CD4-positive, alpha-beta memory T cell (primary cell): ENCODE measurements around the gene FIBCD1. TPM values are rescaled to one million over a fixed set of nuclear protein-coding genes. Genes with fewer than 3 reads are reported as not detected.

Experiments
- CTCF ChIA-PET: fragments of 350-600 bp; sonication (Branson Sonifier 250); formaldehyde crosslinking; loops from one replicate; lab custom pipeline; 2021; ENCODE audit warnings: inconsistent platforms; ENCODE audit not compliant: partially characterized antibody; lab: Charles Lee
- POLR2A ChIA-PET: fragments of 350-600 bp; sonication (Branson Sonifier 250); formaldehyde crosslinking; loops from one replicate; lab custom pipeline; 2021; ENCODE audit not compliant: partially characterized antibody; lab: Charles Lee
- DNase-seq, 5 donors: peaks; one replicate each; pipeline versions ENCODE4 v3.0.0 to v3.0.0-alpha.2; 2020 to 2022; ENCODE audit warnings: mixed read lengths in 1 of 5
- H3K27ac ChIP-seq: one replicate; pipeline ENCODE4 v1.7.0; 2013; ENCODE audit warnings: low read depth, low read length
- H3K27me3 ChIP-seq: 2 replicates; pipeline ENCODE4 v1.7.0; 2013; ENCODE audit warnings: mild to moderate bottlenecking, low read length, moderate library complexity; ENCODE audit not compliant: insufficient read depth
- H3K36me3 ChIP-seq: 2 replicates; pipeline ENCODE4 v1.7.0; 2013; ENCODE audit warnings: mild to moderate bottlenecking, low read length, moderate library complexity; ENCODE audit not compliant: insufficient read depth
- H3K4me1 ChIP-seq: 2 replicates; pipeline ENCODE4 v1.7.0; 2013; ENCODE audit warnings: mild to moderate bottlenecking, low read length, moderate library complexity; ENCODE audit not compliant: insufficient read depth
- H3K4me3 ChIP-seq, 2 donors: one replicate each; pipeline ENCODE4 v1.7.0; 2013; ENCODE audit warnings: low read length in 2 of 2, mild to moderate bottlenecking in 1 of 2
- H3K9me3 ChIP-seq, 2 donors: one replicate each; pipeline ENCODE4 v1.7.0; 2013; ENCODE audit warnings: low read length in 2 of 2, control low read depth in 1 of 2; ENCODE audit not compliant: control insufficient read depth in 1 of 2
- H3K27ac Mint-ChIP-seq, 7 donors: one replicate each; pipeline ENCODE4 v1.8.0; 2020 to 2021; ENCODE audit warnings: mixed read lengths in 7 of 7, mild to moderate bottlenecking in 6 of 7, inconsistent platforms in 3 of 7, moderate library complexity in 3 of 7
- H3K27me3 Mint-ChIP-seq, 2 donors: one replicate each; pipeline ENCODE4 v1.8.0; 2020 to 2021; ENCODE audit warnings: mixed read lengths in 2 of 2
- H3K36me3 Mint-ChIP-seq, 2 donors: one replicate each; pipeline ENCODE4 v1.8.0; 2020 to 2021; ENCODE audit warnings: mixed read lengths in 2 of 2, inconsistent platforms in 1 of 2, mild to moderate bottlenecking in 1 of 2
- H3K4me1 Mint-ChIP-seq, 4 donors: one replicate each; pipeline ENCODE4 v1.8.0; 2020 to 2021; ENCODE audit warnings: mixed read lengths in 4 of 4, mild to moderate bottlenecking in 1 of 4
- H3K4me3 Mint-ChIP-seq, 8 donors: one replicate each; pipeline ENCODE4 v1.8.0; 2020 to 2021; ENCODE audit warnings: mixed read lengths in 8 of 8, mild to moderate bottlenecking in 7 of 8, moderate library complexity in 6 of 8, inconsistent platforms in 3 of 8
- H3K9me3 Mint-ChIP-seq, 8 donors: one replicate each; pipeline ENCODE4 v1.8.0; 2020 to 2021; ENCODE audit warnings: mixed read lengths in 8 of 8, mild to moderate bottlenecking in 5 of 8, inconsistent platforms in 3 of 8, moderate library complexity in 1 of 8
- intact Hi-C: fragments of 100-400 bp; cut with micrococcal nuclease; formaldehyde crosslinking; loops from one replicate; pipeline ENCODE4 v1.15.1; 2023
- polyA plus RNA-seq, 2 donors: library from polyadenylated mRNA; unstranded; fragments of 300-500 nt; fragmentation: Illumina TruSeq; gene quantifications; one replicate each; pipeline ENCODE4 v1.2.3, GENCODE V29; 2021
- total RNA-seq, 2 experiments: library from RNA; stranded (reverse); gene quantifications; one replicate each; pipeline ENCODE4 v1.2.3, GENCODE V29; 2021

FIBCD1 gene
- total and polyA plus RNA-seq, 4 experiments from 2014 or later: not detected

DNA sequence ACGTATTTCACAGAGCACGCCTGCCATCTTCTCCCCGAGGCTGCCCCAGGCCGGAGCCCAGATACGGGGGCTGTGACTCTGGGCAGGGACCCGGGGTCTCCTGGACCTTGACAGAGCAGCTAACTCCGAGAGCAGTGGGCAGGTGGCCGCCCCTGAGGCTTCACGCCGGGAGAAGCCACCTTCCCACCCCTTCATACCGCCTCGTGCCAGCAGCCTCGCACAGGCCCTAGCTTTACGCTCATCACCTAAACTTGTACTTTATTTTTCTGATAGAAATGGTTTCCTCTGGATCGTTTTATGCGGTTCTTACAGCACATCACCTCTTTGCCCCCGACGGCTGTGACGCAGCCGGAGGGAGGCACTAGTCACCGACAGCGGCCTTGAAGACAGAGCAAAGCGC is 52.1 kb downstream of the FIBCD1 start:
- no peaks in the 10 kb centered on the region for H3K4me1 Mint-ChIP-seq
- H3K27me3 ChIP-seq: no peaks in the 10 kb centered on the region
- no peak overlapping the region for H3K4me3 Mint-ChIP-seq
- intact Hi-C loops: no loop called here
- DNase-seq: no peak
- no peak overlapping the region for H3K4me3 ChIP-seq
- H3K9me3 ChIP-seq: no peaks in the 10 kb centered on the region
- H3K27ac ChIP-seq: no peak overlapping the region
- H3K9me3 Mint-ChIP-seq: peaks cover 0 to 1% (median 0%) of the 10 kb centered on the region in 8 donors
- POLR2A ChIA-PET: no interaction called here
- peaks cover 17% of the 10 kb centered on the region for H3K36me3 ChIP-seq
- H3K36me3 Mint-ChIP-seq: peaks cover 18 to 46% of the 10 kb centered on the region in 2 donors
- no peaks in the 10 kb centered on the region for H3K27me3 Mint-ChIP-seq
- CTCF ChIA-PET: no interaction called here
- no peaks in the 10 kb centered on the region for H3K4me1 ChIP-seq
- H3K27ac Mint-ChIP-seq: no peak overlapping the region

DNA sequence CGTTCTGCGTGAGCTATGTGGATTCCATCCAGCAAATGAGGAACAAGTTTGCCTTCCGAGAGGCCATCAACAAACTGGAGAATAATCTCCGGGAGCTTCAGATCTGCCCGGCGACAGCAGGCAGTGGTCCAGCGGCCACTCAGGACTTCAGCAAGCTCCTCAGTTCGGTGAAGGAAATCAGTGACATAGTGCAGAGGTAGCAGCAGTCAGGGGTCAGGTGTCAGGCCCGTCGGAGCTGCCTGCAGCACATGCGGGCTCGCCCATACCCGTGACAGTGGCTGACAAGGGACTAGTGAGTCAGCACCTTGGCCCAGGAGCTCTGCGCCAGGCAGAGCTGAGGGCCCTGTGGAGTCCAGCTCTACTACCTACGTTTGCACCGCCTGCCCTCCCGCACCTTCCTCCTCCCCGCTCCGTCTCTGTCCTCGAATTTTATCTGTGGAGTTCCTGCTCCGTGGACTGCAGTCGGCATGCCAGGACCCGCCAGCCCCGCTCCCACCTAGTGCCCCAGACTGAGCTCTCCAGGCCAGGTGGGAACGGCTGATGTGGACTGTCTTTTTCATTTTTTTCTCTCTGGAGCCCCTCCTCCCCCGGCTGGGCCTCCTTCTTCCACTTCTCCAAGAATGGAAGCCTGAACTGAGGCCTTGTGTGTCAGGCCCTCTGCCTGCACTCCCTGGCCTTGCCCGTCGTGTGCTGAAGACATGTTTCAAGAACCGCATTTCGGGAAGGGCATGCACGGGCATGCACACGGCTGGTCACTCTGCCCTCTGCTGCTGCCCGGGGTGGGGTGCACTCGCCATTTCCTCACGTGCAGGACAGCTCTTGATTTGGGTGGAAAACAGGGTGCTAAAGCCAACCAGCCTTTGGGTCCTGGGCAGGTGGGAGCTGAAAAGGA is 53.3 kb downstream of the FIBCD1 start:
- H3K9me3 ChIP-seq: no peaks in the 10 kb centered on the region
- no peaks in the 10 kb centered on the region for H3K27me3 Mint-ChIP-seq
- H3K36me3 ChIP-seq: peaks cover 21% of the 10 kb centered on the region
- peaks cover 0 to 1% (median 0%) of the 10 kb centered on the region in 8 donors for H3K9me3 Mint-ChIP-seq
- no peak for DNase-seq
- H3K4me3 Mint-ChIP-seq: no peak overlapping the region
- intact Hi-C loops: no loop called here
- peaks cover 29 to 54% of the 10 kb centered on the region in 2 donors for H3K36me3 Mint-ChIP-seq
- H3K4me1 Mint-ChIP-seq: no peaks in the 10 kb centered on the region
- H3K4me1 ChIP-seq: no peaks in the 10 kb centered on the region
- H3K27ac Mint-ChIP-seq: no peak overlapping the region
- ChIA-PET CTCF (interaction anchor here (1.4 kb wide), 1 partner anchor 178 kb away, joined by 4 read pairs; no protein-coding TSS in a partner anchor), POLR2A (no interaction called here)
- no peak overlapping the region for H3K4me3 ChIP-seq
- H3K27ac ChIP-seq: no peak overlapping the region
- H3K27me3 ChIP-seq: no peaks in the 10 kb centered on the region

DNA sequence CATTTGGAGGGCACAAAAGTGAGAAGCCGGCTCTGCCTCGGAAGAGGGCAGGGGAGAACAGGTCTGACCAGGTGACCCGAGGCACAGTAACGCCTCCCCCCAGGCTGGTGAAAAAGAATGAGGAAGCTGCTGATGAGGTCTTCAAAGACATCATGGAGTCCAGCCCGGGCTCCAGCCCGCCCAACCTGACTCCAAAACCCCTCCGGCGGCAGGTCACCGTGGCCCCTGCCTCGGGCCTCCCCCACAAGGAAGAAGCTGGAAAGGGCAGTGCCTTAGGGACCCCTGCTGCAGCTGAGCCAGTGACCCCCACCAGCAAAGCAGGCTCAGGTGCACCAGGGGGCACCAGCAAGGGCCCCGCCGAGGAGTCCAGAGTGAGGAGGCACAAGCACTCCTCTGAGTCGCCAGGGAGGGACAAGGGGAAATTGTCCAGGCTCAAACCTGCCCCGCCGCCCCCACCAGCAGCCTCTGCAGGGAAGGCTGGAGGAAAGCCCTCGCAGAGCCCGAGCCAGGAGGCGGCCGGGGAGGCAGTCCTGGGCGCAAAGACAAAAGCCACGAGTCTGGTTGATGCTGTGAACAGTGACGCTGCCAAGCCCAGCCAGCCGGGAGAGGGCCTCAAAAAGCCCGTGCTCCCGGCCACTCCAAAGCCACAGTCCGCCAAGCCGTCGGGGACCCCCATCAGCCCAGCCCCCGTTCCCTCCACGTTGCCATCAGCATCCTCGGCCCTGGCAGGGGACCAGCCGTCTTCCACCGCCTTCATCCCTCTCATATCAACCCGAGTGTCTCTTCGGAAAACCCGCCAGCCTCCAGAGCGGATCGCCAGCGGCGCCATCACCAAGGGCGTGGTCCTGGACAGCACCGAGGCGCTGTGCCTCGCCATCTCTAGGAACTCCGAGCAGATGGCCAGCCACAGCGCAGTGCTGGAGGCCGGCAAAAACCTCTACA is 54.2 kb downstream of the FIBCD1 start:
- intact Hi-C loops: no loop called here
- POLR2A ChIA-PET: no interaction called here
- Histone ChIP-seq H3K36me3 (peaks cover 29% of the 10 kb centered on the region), H3K4me1 (no peaks in the 10 kb centered on the region), H3K27me3 (no peaks in the 10 kb centered on the region), H3K27ac (no peak overlapping the region), H3K4me3 (no peak overlapping the region), H3K9me3 (no peaks in the 10 kb centered on the region)
- Mint-ChIP-seq H3K9me3 (peaks cover 0 to 1% (median 0%) of the 10 kb centered on the region in 8 donors), H3K27ac (no peak overlapping the region), H3K36me3 (peaks cover 31 to 60% of the 10 kb centered on the region in 2 donors), H3K4me3 (no peak overlapping the region), H3K27me3 (no peaks in the 10 kb centered on the region), H3K4me1 (no peaks in the 10 kb centered on the region)
- CTCF ChIA-PET: interaction anchor here (1.4 kb wide), 1 partner anchor 177 kb away, joined by 4 read pairs; no protein-coding TSS in a partner anchor
- DNase-seq: no peak

DNA sequence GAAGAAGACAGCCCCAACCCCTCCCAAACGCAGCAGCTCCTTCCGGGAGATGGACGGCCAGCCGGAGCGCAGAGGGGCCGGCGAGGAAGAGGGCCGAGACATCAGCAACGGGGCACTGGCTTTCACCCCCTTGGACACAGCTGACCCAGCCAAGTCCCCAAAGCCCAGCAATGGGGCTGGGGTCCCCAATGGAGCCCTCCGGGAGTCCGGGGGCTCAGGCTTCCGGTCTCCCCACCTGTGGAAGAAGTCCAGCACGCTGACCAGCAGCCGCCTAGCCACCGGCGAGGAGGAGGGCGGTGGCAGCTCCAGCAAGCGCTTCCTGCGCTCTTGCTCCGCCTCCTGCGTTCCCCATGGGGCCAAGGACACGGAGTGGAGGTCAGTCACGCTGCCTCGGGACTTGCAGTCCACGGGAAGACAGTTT is 54.9 kb downstream of the FIBCD1 start:
- intact Hi-C loops: no loop called here
- no peaks in the 10 kb centered on the region for H3K27me3 Mint-ChIP-seq
- H3K4me1 Mint-ChIP-seq: no peaks in the 10 kb centered on the region
- H3K27ac Mint-ChIP-seq: no peak overlapping the region
- H3K9me3 ChIP-seq: no peaks in the 10 kb centered on the region
- no peak overlapping the region for H3K4me3 Mint-ChIP-seq
- ChIA-PET POLR2A (no interaction called here), CTCF (no interaction called here)
- no peak overlapping the region for H3K4me3 ChIP-seq
- peaks cover 34% of the 10 kb centered on the region for H3K36me3 ChIP-seq
- no peaks in the 10 kb centered on the region for H3K4me1 ChIP-seq
- no peak overlapping the region for H3K27ac ChIP-seq
- peaks cover 0 to 1% (median 0%) of the 10 kb centered on the region in 8 donors for H3K9me3 Mint-ChIP-seq
- no peaks in the 10 kb centered on the region for H3K27me3 ChIP-seq
- H3K36me3 Mint-ChIP-seq: peaks cover 38 to 67% of the 10 kb centered on the region in 2 donors
- no peak for DNase-seq

- ChIA-PET CTCF (interaction anchor here (1.9 kb wide), 1 partner anchor 17 kb away, joined by 4 read pairs; no protein-coding TSS in a partner anchor), POLR2A (no interaction called here)
- no peak overlapping the region for H3K27ac ChIP-seq
- intact Hi-C loops: no loop called here
- no peaks in the 10 kb centered on the region for H3K27me3 ChIP-seq
- no peaks in the 10 kb centered on the region for H3K9me3 ChIP-seq
- no peak for DNase-seq
- H3K27ac Mint-ChIP-seq: no peak overlapping the region
- peaks cover 39 to 69% of the 10 kb centered on the region in 2 donors for H3K36me3 Mint-ChIP-seq
- H3K9me3 Mint-ChIP-seq: peaks cover 0 to 1% (median 0%) of the 10 kb centered on the region in 8 donors
- H3K27me3 Mint-ChIP-seq: no peaks in the 10 kb centered on the region
- H3K4me3 ChIP-seq: no peak overlapping the region
- peaks cover 37% of the 10 kb centered on the region for H3K36me3 ChIP-seq
- H3K4me1 ChIP-seq: no peaks in the 10 kb centered on the region
- no peaks in the 10 kb centered on the region for H3K4me1 Mint-ChIP-seq
- no peak overlapping the region for H3K4me3 Mint-ChIP-seq
These were observed 55.6 kb downstream of the FIBCD1 start for GRCh38 chr9:130883479-130883878.

- Histone ChIP-seq H3K36me3 (peaks cover 40% of the 10 kb centered on the region), H3K27me3 (no peaks in the 10 kb centered on the region), H3K4me3 (no peak overlapping the region), H3K9me3 (no peaks in the 10 kb centered on the region), H3K27ac (no peak overlapping the region), H3K4me1 (no peaks in the 10 kb centered on the region)
- Mint-ChIP-seq H3K27me3 (no peaks in the 10 kb centered on the region), H3K36me3 (peaks cover 39 to 67% of the 10 kb centered on the region in 2 donors), H3K4me1 (no peaks in the 10 kb centered on the region), H3K4me3 (no peak overlapping the region), H3K27ac (no peak overlapping the region), H3K9me3 (peaks cover 0 to 1% (median 0%) of the 10 kb centered on the region in 8 donors)
- DNase-seq: no peak
- intact Hi-C loops: no loop called here
- POLR2A ChIA-PET: no interaction called here
- CTCF ChIA-PET: interaction anchor here (0.8 to 1.9 kb wide), 2 partner anchors 16 to 25 kb away, joined by 3 to 4 read pairs; no protein-coding TSS in a partner anchor
These were observed 56.3 kb downstream of the FIBCD1 start for GRCh38 chr9:130882696-130883225.
